ENCODE data around the gene YPEL5.

YPEL5 gene

GRCh38 chr2:30172627-30173026, 25.8 kb downstream of the YPEL5 start:
- no peak for DNase-seq (ENCODE audit: low read depth)

- no peak for DNase-seq (ENCODE audit: low read depth)
Observed at GRCh38 chr2:30177440-30177839, 30.6 kb downstream of the YPEL5 start.

- DNase-seq (ENCODE audit: low read depth) = no peak
Observed at GRCh38 chr2:30177956-30178355, 31.1 kb downstream of the YPEL5 start.

DNA sequence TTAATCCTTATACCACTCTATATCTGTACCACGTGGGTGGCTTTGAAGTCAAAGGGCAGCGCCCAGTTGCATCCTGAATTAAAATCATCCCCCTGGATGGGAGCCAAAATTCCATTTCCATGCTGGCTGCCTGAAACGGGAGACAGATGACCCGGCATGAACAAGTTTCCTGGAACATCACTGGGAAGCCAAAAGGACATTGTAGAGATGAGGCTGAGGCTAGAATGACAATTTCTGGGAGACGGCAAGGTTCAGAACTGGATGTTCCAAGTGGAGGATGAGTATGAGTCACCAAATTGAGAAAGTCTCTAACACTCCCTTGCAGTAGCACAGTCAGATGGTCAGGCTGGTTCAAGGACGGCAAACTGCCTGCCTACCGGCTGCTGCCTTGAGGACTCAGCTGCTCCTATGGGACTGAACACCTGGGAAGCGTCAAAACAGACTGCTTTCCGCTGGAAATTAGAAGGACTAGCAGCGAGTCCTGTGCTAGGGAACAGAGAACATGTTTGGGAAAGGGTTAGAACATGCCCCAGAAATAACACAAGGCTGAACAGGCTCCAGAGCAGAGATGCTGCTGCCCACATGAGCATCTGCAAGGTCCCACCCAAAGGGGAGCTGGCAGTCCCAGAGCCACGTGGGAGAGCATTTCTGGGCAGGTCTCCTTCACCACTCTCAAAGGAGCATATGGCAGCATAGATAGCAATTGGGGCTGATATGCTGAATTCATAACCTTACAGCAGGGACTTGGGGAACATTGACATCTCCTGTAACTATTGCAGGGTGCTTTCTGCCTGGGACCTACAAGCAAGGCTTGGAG, 32.0 kb downstream of the YPEL5 start:
- DNase-seq (ENCODE audit: low read depth) = no peak

DNA sequence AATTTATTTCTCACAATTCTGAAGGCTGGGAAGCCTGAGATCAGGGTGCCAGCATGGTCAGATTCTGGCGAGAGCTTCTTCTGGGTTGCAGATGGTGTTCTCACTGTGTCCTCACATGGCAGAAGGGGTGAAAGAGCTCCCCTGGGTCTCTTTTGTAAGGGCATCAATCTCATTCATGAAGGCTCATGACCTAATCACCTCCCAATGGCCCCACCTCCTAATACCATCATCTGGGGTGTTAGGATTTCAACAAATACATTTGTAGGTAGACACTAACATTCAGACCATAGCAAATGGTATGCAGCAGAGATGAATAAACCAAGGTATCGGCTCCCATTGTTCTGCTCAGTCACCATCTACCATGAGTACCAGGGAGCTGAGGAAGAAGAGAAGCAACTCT, 32.7 kb downstream of the YPEL5 start:
- DNase-seq (ENCODE audit: low read depth) = no peak

- no peak for DNase-seq (ENCODE audit: low read depth)
Observed at GRCh38 chr2:30180226-30180625, 33.4 kb downstream of the YPEL5 start.

DNA sequence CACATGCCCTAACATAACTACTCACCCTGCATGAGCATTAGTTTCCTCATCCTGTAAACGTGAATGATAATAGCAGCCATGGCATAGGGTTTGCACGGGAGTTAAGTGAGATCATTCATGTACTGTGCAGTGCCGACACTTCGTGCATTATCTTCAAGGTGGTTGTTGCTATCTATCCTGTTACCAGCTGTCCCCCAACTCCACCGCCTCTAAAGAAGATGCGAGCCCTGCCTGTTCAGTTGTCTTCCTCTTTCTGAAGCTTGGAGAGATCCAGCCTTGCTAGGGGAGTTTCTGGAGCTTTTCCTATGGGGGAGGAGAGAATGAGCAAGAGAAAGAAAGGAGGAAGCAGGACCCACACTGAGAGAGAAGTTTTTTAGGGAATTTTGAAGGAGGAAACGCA, 34.4 kb downstream of the YPEL5 start:
- no peak for DNase-seq (ENCODE audit: low read depth)

DNA sequence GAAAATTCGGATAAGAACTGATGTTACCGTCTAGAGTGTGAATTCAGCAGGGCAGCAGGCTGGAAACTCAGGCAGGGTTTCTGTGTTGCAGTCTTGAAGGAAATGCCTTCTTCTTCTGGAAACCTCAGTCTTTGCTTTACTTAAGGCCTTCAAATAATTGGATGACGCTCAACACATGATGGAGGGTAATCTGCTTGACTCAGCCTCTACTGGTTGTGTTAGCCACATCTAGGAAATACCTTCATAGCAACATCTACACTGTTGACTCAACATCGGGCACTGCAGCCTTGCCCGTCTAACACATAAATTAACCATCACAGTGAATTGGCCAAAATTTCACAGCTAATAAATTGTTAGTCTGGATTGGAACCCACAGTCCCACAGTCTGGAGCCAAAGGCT, 37.2 kb downstream of the YPEL5 start:
- no peak for DNase-seq (ENCODE audit: low read depth)

DNA sequence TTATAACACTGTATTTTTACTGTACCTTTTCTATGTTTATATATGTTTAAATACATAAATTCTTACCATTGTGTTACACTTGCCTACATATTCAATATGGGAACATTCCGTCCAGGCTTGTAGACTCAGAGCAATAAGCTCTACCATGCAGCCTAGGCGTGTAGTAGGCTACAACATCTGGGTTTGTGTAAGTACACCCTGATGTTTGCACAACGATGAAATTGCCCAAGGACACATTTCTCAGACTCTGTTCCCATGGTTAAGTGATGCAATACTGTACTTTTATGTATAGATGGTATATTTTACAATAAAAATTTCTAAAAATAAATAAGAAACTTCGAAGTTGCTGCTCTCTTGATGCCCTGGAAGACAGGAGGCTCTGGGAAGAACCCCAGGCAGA, 38.4 kb downstream of the YPEL5 start:
- no peak for DNase-seq (ENCODE audit: low read depth)

DNA sequence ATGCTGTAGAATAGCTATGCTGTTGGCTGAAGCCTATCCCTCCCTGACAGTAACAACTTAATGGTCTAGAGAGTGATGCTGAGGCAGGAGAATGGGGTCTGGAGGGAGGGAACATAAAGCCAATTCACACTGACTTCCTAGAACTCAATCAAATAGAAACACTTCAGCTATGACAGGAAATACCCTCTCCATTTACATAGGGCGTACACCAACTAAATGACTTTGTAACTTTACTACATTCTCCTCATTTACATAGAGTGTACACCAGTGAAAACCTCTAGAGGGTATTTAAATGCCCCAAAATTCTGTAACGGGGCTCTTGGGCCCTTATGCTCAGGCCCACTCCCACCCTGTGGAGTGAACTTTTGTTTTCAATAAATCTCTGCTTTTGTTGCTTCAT, 41.5 kb downstream of the YPEL5 start:
- DNase-seq (ENCODE audit: low read depth) = no peak

DNA sequence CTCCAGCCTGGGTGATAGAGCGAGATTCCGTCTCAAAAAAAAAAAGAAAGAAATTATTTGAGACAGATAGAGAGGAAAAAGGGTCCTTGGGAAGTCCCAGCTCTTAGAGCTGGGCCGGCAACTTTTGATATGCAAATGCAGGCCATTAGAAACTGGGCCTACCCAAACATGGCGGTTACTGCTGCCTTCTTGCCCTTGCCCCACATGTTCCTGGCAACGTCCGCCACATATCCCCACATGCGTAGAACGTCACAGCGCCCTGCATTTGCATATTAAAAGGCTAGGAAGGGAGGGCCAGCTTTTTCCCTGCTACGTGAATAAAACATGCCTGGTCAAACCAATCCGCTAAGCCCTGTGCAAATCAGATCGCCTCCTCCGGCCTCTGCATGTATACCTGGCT, 43.8 kb downstream of the YPEL5 start:
- no peak for DNase-seq (ENCODE audit: low read depth)

- DNase-seq (ENCODE audit: low read depth) = no peak
Observed at GRCh38 chr2:30191107-30191506, 44.3 kb downstream of the YPEL5 start.

GRCh38 chr2:30191819-30192271, 45.0 kb downstream of the YPEL5 start:
- DNase-seq (ENCODE audit: low read depth) = peak; percentile 56

- DNase-seq (ENCODE audit: low read depth) = no peak
Observed at GRCh38 chr2:30192314-30192713, 45.5 kb downstream of the YPEL5 start.

DNA sequence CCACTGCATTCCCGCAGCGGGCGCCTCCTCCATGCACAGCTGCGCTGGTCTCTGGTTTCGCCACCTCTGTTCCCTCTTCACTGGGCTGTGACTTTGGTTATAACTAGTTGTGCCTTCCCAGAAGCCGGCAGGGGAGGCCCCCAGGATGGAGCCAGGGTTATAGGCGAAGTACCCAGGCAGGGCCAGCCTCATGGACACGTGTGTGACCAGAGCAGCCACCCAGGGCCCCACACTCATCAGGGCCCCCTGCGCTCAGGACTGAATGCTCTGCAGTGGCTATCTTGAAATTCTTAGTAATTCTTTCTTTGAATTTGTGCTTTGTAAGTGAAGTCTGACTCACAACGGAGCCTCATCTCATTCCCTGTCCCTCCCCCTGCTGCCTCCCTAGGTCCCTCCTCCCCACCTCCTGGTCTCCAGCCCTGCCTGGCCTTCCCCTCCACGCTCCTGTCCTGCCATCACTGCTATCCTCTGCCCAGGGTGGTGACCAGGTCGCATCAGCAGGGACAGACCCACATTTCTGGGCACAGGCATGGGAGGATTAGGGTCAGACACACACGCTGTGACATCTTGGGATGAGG, 46.4 kb downstream of the YPEL5 start:
- DNase-seq (ENCODE audit: low read depth) = no peak

DNA sequence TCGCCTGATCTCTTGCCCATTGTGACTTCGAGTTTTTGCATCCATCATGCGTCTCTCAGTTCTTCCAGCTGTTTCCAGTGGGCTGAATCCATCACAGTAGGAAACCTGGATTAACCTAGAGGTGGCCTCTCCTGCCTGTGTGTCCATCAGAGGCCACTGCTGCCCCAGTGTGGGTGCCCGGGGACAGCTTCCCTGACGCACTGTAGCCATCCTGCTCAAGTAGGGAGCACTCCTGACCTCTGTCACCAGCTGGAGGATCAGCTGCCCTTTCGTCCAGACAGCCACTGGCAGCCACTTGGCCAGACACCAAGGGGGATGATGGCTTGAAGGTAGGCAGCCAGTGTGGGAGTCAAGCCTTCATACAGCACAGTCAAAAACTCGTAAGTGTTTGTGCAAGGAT, 47.6 kb downstream of the YPEL5 start:
- DNase-seq (ENCODE audit: low read depth) = no peak

- DNase-seq (ENCODE audit: low read depth) = peak; percentile 45
Observed at GRCh38 chr2:30195016-30195415, 48.2 kb downstream of the YPEL5 start.

GRCh38 chr2:30197570-30198192, 50.9 kb downstream of the YPEL5 start:
- DNase-seq (ENCODE audit: low read depth) = no peak

DNA sequence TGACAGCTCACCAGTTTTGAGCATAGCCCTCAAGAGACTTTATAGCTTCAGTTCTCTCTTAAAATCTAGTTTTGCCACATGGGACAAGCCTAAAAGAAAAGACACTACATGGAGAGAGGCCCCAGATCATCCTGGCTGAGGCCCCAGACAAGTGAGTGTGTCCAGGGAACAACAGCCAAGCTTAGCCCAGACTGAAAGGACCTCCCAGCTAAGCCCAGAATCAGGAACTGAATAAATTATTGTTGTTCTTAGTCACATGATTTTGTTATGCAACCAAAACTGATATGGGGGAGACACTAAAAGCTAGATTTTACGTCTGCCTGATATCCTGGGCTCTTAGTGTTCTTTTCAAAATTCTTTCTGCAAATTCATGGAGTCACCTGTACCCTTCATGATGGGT, 55.2 kb downstream of the YPEL5 start:
- DNase-seq (ENCODE audit: low read depth) = no peak

DNA sequence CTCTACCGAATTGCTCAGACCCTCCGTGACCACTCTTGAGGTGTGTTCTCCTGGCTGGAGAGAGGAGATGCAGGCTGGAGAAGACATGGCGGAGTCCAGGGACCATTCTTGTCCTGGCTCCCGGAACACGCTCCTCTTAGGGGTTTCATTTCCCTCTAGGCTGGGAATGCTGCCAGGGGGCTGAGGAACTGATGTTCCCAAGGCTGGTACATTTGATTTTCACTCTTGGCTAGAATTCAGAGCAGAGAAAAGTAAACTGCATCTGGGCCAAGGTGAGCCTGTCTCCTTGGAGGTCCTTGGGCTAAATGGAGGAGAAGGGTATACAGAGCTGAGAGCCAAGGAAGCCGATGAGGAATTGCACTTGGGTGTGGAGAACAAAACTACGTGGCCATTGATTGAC, 56.3 kb downstream of the YPEL5 start:
- no peak for DNase-seq (ENCODE audit: low read depth)

DNA sequence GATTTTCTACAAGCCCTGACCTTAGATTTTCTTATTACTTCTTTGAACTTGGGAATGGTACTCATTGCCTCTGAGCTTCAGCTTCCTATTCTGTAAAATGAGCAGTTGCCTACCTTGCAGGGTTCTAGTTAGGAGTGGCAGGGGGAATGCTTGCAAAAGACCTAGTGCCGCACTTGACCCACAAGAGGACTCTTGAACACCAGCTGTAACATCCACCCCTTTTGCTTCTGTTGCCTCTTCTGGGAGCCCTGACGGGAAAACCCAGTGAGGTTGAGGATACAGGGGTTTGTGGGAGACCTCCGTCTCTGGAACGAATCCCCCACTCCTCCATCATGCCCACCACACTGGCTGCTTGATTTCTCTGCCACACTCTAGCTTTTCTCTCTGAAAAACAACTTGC, 57.5 kb downstream of the YPEL5 start:
- no peak for DNase-seq (ENCODE audit: low read depth)

DNA sequence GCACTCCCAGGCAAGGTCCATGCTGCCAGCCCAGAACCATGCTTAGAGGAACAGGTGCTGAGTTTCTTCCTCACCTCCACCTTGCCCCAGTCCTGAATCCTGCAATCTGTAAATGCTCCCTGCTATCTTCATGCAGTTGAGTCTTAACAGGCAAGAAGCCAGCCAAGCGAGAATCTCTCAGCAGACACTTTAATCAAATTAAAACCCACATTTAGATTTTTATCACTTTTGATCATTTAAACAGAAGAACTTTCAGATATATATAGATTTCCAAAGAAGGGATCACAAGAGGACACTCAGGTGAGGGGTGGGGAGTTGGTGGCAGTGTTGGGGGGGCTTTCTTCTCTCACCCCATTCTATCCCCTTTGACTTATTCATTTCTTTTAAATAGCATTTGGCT, 58.6 kb downstream of the YPEL5 start:
- no peak for DNase-seq (ENCODE audit: low read depth)
